PC-9 (cell line): ENCODE measurements around the gene MTOR.

Source experiments
- EZH2 ChIP-seq: fragments of 200-600 bp; sonication (generic); IDR thresholded peaks from 2 replicates; pipeline ENCODE4 v1.8.0; 2017; ENCODE audit warnings: antibody characterized with exemption, low read depth
- TF ChIP-seq, protein P1 (sequence below): fragments of 200-600 bp; sonication (generic); conservative IDR thresholded peaks from 2 replicates; pipeline ENCODE4 v1.6.1; 2017; ENCODE audit warnings: mixed run types, antibody characterized with exemption, mild to moderate bottlenecking, moderate library complexity

DNA sequence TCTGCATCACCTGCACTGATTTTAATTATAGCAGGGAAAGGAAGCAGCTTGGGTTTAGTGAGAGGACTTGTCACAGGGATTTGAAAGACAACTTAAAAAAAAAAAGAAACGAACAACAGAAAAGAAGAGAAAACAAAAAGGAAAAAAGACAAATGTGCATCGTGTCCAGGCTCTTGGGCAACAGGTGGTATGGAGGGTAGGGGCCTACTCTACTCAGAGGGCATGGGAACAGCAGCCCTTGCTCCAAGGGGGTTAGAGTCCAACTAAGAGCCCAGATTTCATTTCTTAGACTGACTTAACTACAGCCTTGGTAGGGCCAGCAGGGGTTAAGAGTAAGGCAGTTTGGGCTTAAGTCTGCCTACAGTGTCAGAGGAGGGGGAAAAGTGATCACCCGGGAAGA, 147.4 kb downstream of the MTOR start:
- TF ChIP-seq, protein P1, sequence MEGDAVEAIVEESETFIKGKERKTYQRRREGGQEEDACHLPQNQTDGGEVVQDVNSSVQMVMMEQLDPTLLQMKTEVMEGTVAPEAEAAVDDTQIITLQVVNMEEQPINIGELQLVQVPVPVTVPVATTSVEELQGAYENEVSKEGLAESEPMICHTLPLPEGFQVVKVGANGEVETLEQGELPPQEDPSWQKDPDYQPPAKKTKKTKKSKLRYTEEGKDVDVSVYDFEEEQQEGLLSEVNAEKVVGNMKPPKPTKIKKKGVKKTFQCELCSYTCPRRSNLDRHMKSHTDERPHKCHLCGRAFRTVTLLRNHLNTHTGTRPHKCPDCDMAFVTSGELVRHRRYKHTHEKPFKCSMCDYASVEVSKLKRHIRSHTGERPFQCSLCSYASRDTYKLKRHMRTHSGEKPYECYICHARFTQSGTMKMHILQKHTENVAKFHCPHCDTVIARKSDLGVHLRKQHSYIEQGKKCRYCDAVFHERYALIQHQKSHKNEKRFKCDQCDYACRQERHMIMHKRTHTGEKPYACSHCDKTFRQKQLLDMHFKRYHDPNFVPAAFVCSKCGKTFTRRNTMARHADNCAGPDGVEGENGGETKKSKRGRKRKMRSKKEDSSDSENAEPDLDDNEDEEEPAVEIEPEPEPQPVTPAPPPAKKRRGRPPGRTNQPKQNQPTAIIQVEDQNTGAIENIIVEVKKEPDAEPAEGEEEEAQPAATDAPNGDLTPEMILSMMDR = no peak
- no peak for TF ChIP-seq EZH2
